ENCODE results near the gene UBE2E2.

The UBE2E2 gene

DNA sequence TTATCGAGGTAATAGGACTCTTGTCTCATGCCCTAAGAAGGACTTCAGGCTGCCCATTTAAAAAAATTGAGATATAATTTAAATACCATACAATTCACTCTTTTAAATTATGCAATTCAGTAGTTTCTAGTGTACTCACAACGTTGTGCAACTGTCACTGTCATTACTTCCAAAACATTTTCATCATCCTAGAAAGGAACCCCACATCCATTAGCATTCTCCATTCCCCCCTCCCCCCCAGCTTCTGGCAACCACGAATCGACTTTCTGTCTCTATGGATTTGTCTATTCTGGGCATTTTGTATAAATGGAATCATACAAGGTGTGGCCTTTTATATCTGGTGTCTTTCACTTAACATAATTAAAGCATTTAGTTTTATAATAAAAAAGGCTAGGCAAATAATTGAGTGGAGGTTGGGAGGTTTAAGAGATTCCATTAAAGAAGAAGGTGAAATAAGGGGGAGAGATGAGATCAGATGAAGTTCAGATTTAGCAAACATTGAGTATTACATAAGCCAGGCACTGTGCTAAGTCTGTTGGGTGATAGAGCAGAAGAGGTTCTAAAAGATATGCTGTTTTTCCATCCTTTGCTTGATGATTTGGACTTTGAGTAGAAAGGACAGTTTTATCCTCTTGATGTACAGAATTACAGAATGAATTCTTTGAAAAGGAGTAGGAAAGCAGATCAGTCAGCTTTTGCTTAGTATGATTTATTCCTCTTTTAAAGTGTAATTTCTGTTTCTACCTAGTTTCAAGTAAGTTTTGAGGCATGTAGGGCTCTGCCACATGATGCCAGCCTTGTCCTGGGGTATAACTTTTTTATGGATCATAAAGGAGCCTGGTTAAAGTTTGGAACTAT lies 36.3 kb downstream of the UBE2E2 start:
- TF ChIP-seq, protein P1, sequence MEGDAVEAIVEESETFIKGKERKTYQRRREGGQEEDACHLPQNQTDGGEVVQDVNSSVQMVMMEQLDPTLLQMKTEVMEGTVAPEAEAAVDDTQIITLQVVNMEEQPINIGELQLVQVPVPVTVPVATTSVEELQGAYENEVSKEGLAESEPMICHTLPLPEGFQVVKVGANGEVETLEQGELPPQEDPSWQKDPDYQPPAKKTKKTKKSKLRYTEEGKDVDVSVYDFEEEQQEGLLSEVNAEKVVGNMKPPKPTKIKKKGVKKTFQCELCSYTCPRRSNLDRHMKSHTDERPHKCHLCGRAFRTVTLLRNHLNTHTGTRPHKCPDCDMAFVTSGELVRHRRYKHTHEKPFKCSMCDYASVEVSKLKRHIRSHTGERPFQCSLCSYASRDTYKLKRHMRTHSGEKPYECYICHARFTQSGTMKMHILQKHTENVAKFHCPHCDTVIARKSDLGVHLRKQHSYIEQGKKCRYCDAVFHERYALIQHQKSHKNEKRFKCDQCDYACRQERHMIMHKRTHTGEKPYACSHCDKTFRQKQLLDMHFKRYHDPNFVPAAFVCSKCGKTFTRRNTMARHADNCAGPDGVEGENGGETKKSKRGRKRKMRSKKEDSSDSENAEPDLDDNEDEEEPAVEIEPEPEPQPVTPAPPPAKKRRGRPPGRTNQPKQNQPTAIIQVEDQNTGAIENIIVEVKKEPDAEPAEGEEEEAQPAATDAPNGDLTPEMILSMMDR (IDR thresholded peaks at IDR 0.05; ENCODE audit: extremely low read depth, missing control alignments), result no peak

DNA sequence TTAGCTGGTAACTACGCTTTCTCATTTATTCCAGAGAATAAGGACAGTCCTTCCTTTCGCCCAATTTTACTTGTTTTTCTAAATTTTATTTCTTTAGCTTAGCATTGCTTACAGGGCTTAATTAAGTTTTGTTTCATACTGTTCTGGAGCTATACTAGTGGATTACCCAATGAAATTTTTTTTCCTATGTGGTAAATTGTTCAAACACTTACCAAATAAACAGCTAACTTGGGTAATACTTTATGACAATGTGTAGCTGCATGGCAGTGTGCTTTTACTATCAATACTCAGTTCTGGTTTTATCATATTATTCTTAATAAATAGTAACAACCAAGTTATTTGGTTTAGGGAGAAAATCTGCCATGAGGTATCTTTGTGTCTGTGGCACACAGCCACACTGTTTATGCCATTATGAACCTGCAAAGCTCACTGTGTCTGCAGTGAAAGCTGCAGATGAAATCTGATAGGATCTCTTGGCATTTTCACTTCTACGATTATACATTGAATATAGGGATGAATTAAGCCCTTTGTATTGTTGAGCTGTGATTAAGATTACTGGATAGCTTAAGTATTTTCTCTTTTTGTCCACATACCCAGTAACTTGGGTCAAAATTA lies 37.2 kb downstream of the UBE2E2 start:
- TF ChIP-seq, protein P1 (IDR thresholded peaks at IDR 0.05; ENCODE audit: extremely low read depth, missing control alignments), result no peak
- no peak for DNase-seq (ENCODE audit: low spot score)

More for the DNA sequence above, 36.3 kb downstream of the UBE2E2 start:
- DNase-seq (ENCODE audit: low spot score), result no peak

DNA sequence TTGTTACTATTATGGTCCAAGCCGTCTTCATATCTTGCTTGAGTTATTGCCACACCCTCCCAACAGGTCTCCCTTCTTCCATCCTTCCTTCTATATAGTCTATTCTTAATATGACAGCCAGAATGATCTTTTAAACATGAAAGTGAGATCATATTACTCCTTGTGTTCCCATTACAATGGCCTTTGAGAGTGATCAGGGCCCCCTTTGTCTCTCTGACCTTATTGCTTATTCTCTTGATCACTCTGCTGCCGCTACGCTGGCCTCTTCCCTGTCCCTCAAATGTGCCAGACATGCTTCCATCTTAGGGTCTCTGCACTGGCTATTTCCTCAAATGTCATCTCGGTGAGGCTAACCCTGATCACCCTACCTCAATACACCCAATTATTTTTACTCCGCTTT lies 38.1 kb downstream of the UBE2E2 start:
- TF ChIP-seq, protein P1 (IDR thresholded peaks at IDR 0.05; ENCODE audit: extremely low read depth, missing control alignments), result no peak
- no peak for DNase-seq (ENCODE audit: low spot score)

DNA sequence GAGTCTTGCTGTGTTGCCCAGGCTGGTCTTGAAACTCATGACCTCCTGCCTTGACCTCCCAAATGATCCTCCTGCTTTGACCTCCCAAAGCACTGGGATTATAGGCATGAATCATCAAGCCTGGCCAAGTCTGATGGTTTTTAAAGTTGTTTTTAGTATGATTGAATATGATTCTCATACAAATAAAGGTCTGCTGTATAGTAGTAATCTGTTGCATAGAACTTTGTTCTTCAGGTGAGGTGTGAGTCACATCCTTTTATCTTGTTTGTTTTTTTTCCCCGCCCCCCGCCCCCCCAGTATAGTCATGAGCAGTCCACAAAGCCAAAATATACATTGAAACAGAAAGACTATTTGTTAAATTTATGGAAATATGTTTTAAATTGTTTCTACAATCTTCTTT lies 39.0 kb downstream of the UBE2E2 start:
- DNase-seq (ENCODE audit: low spot score), result no peak
- TF ChIP-seq, protein P1 (IDR thresholded peaks at IDR 0.05; ENCODE audit: extremely low read depth, missing control alignments), result no peak

DNA sequence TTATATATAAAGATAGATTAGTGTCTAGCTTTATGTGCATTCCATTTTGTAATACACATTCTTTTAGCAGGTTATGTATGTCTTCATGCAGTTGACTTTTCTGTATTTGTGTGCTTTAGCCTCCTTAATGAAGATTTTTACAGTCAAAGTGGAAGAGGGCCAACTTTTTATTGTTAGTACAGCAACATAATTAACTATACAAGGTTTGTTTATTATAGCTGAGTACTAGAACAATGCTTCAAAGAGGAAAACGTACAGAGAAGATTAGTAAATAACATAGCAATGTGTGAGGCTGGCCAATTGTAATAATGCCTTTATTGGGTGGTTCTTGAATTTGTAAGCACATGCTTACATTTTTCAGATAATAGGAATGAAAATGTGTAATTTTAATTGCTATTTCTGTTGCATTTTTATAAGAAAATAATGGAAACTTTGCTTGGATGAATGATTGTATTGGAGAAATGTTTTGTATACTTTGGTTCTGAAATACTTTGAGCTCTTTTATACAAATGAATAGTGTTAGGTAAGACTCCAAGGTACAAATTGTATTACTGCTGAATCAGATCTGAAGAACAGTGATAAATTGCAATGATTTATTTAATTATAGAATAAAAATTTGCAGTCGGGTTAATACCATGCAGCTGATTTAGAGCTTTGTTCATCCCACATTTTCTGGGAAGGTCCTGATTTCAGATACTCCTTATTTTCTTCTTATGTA lies 41.4 kb downstream of the UBE2E2 start:
- no peak for DNase-seq (ENCODE audit: low spot score)
- TF ChIP-seq, protein P1 (IDR thresholded peaks at IDR 0.05; ENCODE audit: extremely low read depth, missing control alignments), result no peak

DNA sequence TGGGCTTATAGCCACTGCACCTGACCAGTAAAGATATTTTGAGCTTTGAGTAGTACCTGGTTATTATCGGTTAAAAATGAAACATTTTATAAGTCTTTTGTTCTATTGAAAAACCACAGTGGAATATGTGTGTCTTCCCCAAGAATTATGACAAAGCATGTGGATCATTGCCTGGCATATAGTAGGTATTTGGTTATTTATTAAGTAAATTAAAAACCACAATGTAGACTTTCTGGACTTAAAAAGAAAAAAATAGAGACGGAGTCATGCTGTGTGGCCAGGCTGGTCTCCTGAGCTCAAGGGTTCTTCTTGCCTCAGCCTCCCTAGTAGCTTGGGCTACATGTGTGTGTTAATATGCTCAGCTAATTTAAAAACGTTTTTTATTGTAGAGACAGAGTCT lies 43.5 kb downstream of the UBE2E2 start:
- no peak for DNase-seq (ENCODE audit: low spot score)
- TF ChIP-seq, protein P1 (IDR thresholded peaks at IDR 0.05; ENCODE audit: extremely low read depth, missing control alignments), result no peak
